Measurements from ENCODE around the gene FABP6. TPM values are rescaled to one million over a fixed set of nuclear protein-coding genes. Genes with fewer than 3 reads are reported as not detected.
A peak's percentile ranks its signal among the peaks of the same experiment; 100 is the strongest.

Gene FABP6
- total RNA-seq, 4 donors from 2014 or later = not detected

DNA sequence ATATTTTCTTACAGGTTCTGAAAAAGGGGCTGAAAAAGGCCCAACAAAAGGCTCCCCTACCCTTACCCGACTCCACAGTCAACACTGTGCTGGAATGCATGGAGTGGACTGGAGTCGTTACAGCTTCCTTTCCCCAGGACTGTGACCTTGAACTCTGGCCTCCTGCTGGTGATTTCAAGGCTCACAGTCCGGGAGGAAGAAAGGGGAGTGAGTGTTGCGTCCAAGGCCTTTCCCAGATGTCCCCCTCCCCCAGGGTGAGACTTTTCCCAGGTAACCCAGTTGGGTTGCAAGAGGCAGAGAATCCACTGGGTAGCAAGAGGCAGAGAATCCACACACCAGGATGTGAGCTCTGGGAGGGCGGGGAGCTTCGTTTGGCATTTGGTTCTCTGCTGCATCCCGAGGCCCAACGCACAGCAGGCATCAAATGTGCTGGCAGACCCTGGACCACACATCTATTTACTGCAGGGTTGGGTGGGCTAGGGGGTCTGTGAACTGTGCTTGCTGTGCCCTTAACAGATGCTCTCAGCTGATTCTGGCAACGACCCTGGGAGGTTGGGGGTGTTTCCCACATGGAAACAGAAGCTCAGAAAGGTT is 37.5 kb downstream of the FABP6 start:
- no peaks in the 10 kb centered on the region for H3K36me3 ChIP-seq
- no peaks in the 10 kb centered on the region for H3K27me3 ChIP-seq
- no peak overlapping the region for H3K27ac ChIP-seq
- H3K9me3 ChIP-seq = no peaks in the 10 kb centered on the region
- intact Hi-C loops (cut with DNase I) = no loop called here
- H3K4me1 ChIP-seq = peaks cover 69 to 89% of the 10 kb centered on the region in 2 donors
- H3K4me3 ChIP-seq (replicated peaks in 1 of 3) = no peak overlapping the region
- TF ChIP-seq, protein P1, sequence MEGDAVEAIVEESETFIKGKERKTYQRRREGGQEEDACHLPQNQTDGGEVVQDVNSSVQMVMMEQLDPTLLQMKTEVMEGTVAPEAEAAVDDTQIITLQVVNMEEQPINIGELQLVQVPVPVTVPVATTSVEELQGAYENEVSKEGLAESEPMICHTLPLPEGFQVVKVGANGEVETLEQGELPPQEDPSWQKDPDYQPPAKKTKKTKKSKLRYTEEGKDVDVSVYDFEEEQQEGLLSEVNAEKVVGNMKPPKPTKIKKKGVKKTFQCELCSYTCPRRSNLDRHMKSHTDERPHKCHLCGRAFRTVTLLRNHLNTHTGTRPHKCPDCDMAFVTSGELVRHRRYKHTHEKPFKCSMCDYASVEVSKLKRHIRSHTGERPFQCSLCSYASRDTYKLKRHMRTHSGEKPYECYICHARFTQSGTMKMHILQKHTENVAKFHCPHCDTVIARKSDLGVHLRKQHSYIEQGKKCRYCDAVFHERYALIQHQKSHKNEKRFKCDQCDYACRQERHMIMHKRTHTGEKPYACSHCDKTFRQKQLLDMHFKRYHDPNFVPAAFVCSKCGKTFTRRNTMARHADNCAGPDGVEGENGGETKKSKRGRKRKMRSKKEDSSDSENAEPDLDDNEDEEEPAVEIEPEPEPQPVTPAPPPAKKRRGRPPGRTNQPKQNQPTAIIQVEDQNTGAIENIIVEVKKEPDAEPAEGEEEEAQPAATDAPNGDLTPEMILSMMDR (IDR thresholded peaks at IDR 0.05) = no peak
- no peak for TF ChIP-seq POLR2A (IDR thresholded peaks at IDR 0.05)
- 81 to 83% methylated on average over 8 to 9 of the region's 9 CpGs for WGBS, 2 donors
- DNase-seq = no peak

- WGBS, 2 donors = 90 to 98% methylated on average over 5 of the region's 5 CpGs
- intact Hi-C loops (cut with DNase I) = no loop called here
- H3K27ac ChIP-seq = peak overlapping the region; percentile 3 to 86 (median 58)
- H3K4me1 ChIP-seq = peaks cover 61 to 85% of the 10 kb centered on the region in 2 donors
- H3K4me3 ChIP-seq (replicated peaks in 1 of 3) = no peak overlapping the region
- H3K9me3 ChIP-seq = no peaks in the 10 kb centered on the region
- no peaks in the 10 kb centered on the region for H3K27me3 ChIP-seq
- no peaks in the 10 kb centered on the region for H3K36me3 ChIP-seq
- no peak for TF ChIP-seq POLR2A (IDR thresholded peaks at IDR 0.05)
- TF ChIP-seq, protein P1 (IDR thresholded peaks at IDR 0.05) = no peak
- no peak for DNase-seq
Observed at GRCh38 chr5:160268121-160268520, 38.8 kb downstream of the FABP6 start.

DNA sequence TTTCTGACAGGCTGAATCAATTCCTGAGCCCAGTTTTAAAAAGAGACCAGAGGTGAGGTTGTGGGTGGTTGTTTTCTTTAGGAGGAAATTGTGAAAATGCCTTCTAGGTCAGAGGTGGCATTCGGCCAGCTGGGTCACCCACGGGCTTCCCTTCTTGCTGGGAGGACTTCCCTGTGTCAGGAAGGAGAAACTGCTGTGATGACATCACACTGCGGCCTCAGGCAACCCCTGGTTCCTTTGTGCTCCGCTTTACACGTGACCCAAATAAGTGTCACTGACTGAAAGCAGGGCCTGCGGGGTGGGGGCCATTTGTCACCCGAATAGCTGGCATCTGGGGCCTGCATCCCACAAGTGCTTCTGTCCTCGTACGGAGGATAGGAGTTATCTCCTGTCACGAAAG is 39.7 kb downstream of the FABP6 start:
- Histone ChIP-seq H3K4me3 (replicated peaks in 1 of 3) (no peak overlapping the region), H3K9me3 (no peaks in the 10 kb centered on the region), H3K36me3 (no peaks in the 10 kb centered on the region), H3K4me1 (peaks cover 52 to 76% of the 10 kb centered on the region in 2 donors), H3K27ac (peak overlapping the region; percentile 8 to 86 (median 58)), H3K27me3 (no peaks in the 10 kb centered on the region)
- DNase-seq = peak; percentile 89
- TF ChIP-seq, protein P1 (IDR thresholded peaks at IDR 0.05) = no peak
- no peak for TF ChIP-seq POLR2A (IDR thresholded peaks at IDR 0.05)
- WGBS, 2 donors = 56 to 58% methylated on average over 10 of the region's 10 CpGs
- intact Hi-C loops (cut with DNase I) = no loop called here

- DNase-seq = no peak
Observed at GRCh38 chr5:160270704-160271103, 41.4 kb downstream of the FABP6 start.

GRCh38 chr5:160271396-160271795 is 42.1 kb downstream of the FABP6 start:
- WGBS, 2 donors = 37 to 43% methylated on average over 8 of the region's 8 CpGs
- Histone ChIP-seq H3K27ac (peak overlapping the region; percentile 77 to 86 (median 80)), H3K9me3 (no peaks in the 10 kb centered on the region), H3K27me3 (no peaks in the 10 kb centered on the region), H3K4me3 (replicated peaks in 1 of 3) (no peak overlapping the region), H3K36me3 (no peaks in the 10 kb centered on the region), H3K4me1 (peaks cover 39 to 54% of the 10 kb centered on the region in 2 donors)
- intact Hi-C loops (cut with DNase I) = no loop called here
- peak; percentile 37 to 60 for DNase-seq
- no peak for TF ChIP-seq POLR2A (IDR thresholded peaks at IDR 0.05)
- TF ChIP-seq, protein P1 (IDR thresholded peaks at IDR 0.05) = no peak

More at GRCh38 chr5:160270704-160271103, 41.4 kb downstream of the FABP6 start:
- 34 to 40% methylated on average over 4 of the region's 4 CpGs for WGBS, 2 donors
- Histone ChIP-seq H3K36me3 (no peaks in the 10 kb centered on the region), H3K9me3 (no peaks in the 10 kb centered on the region), H3K27ac (peak overlapping the region; percentile 77 to 86 (median 80)), H3K27me3 (no peaks in the 10 kb centered on the region), H3K4me3 (replicated peaks in 1 of 3) (no peak overlapping the region), H3K4me1 (peaks cover 45 to 59% of the 10 kb centered on the region in 2 donors)
- TF ChIP-seq POLR2A (IDR thresholded peaks at IDR 0.05) = no peak
- TF ChIP-seq, protein P1 (IDR thresholded peaks at IDR 0.05) = no peak
- intact Hi-C loops (cut with DNase I) = no loop called here
